Measurements from ENCODE around the gene WWC2. TPM values are rescaled to one million over a fixed set of nuclear protein-coding genes. Genes with fewer than 3 reads are reported as not detected.

Gene WWC2
- total RNA-seq, 1 experiment from 2014 or later, result 82.8 TPM

DNA sequence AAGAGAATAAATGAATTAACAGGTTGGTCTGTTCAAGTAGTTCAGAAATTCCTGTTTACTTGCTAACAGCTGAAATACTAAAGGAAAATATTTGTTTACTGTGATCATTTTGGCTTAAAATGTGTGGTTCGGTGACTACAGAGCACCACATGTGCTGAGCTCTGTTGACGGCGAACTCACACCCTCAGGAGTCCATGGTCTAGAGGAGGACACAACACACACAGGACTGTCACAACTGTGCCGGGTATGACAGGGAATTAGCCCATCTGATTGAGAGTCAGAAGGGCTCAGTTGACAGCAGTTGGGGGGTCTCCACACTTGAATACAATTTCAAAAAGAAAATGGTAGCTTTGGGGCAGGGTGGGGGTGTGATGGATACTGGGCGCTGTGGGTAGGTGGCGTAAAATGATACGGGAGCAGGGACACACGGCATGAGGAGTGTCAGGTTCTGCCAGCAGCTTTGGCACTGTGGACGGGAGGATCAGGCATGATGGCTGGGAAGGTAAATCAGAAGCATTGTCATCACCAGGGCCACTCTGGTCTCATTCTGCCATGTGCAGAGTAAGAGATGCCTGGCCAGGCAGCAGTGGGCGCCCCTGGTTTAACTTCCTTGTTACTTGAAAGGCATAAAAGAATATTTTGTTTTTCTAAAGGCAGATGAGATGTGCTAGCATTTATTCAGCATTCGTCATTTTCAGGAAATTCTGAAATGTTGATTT is 187.7 kb downstream of the WWC2 start:
- DNase-seq (ENCODE audit: low spot score), result no peak
- POLR2A ChIA-PET (ENCODE audit: low non-redundant PET), result no interaction called here
- Histone ChIP-seq H3K9me3 (ENCODE audit: low read depth, low read length, poor library complexity, severe bottlenecking) (no peaks in the 10 kb centered on the region), H3K4me1 (ENCODE audit: insufficient read depth, low read length, poor library complexity, severe bottlenecking) (no peaks in the 10 kb centered on the region), H3K27me3 (replicated peaks; ENCODE audit: insufficient read depth, low read depth, low read length, poor library complexity) (no peaks in the 10 kb centered on the region), H3K27ac (ENCODE audit: low read depth, low read length, poor library complexity, severe bottlenecking) (no peak overlapping the region), H3K4me3 (ENCODE audit: low read depth, low read length, poor library complexity, severe bottlenecking) (no peak overlapping the region), H3K36me3 (ENCODE audit: insufficient read depth, low read length, poor library complexity, severe bottlenecking) (peaks cover 77% of the 10 kb centered on the region)
- intact Hi-C loops (cut with micrococcal nuclease; ENCODE audit: unreplicated experiment), result no loop called here
- CTCF ChIA-PET, result no interaction called here
- BruUV-seq (replicated peaks), result no TSS peak
- TF ChIP-seq, protein P1, sequence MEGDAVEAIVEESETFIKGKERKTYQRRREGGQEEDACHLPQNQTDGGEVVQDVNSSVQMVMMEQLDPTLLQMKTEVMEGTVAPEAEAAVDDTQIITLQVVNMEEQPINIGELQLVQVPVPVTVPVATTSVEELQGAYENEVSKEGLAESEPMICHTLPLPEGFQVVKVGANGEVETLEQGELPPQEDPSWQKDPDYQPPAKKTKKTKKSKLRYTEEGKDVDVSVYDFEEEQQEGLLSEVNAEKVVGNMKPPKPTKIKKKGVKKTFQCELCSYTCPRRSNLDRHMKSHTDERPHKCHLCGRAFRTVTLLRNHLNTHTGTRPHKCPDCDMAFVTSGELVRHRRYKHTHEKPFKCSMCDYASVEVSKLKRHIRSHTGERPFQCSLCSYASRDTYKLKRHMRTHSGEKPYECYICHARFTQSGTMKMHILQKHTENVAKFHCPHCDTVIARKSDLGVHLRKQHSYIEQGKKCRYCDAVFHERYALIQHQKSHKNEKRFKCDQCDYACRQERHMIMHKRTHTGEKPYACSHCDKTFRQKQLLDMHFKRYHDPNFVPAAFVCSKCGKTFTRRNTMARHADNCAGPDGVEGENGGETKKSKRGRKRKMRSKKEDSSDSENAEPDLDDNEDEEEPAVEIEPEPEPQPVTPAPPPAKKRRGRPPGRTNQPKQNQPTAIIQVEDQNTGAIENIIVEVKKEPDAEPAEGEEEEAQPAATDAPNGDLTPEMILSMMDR (conservative IDR thresholded peaks at IDR 0.05; ENCODE audit: low read depth, low read length), result no peak
- no peak for TF ChIP-seq EZH2 (IDR thresholded peaks at IDR 0.05; ENCODE audit: borderline replicate concordance, low read depth, low read length, poor library complexity, severe bottlenecking)

DNA sequence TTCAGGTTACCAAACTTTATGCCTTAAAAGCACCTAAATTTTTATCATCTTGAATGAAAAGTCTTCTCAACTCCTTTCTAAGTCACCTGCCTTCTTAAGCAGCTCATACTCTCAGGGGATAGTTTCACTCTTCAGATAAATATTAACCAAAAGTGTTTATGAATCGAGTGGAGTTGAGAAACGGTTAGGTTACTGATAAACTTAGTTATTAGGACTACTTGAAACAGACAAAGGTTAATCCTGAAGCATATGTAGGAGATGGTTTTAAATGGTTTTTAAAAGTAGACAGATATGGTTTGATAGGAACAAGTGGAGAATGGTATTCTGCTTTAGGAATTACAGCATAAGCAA is 188.2 kb downstream of the WWC2 start:
- ChIA-PET POLR2A (ENCODE audit: low non-redundant PET) (no interaction called here), CTCF (no interaction called here)
- no peak for DNase-seq (ENCODE audit: low spot score)
- no peaks in the 10 kb centered on the region for H3K27me3 ChIP-seq (replicated peaks; ENCODE audit: insufficient read depth, low read depth, low read length, poor library complexity)
- H3K4me3 ChIP-seq (ENCODE audit: low read depth, low read length, poor library complexity, severe bottlenecking), result no peak overlapping the region
- TF ChIP-seq, protein P1 (conservative IDR thresholded peaks at IDR 0.05; ENCODE audit: low read depth, low read length), result no peak
- no peak for TF ChIP-seq EZH2 (IDR thresholded peaks at IDR 0.05; ENCODE audit: borderline replicate concordance, low read depth, low read length, poor library complexity, severe bottlenecking)
- intact Hi-C loops (cut with micrococcal nuclease; ENCODE audit: unreplicated experiment), result no loop called here
- no peak overlapping the region for H3K27ac ChIP-seq (ENCODE audit: low read depth, low read length, poor library complexity, severe bottlenecking)
- H3K9me3 ChIP-seq (ENCODE audit: low read depth, low read length, poor library complexity, severe bottlenecking), result no peaks in the 10 kb centered on the region
- no peaks in the 10 kb centered on the region for H3K4me1 ChIP-seq (ENCODE audit: insufficient read depth, low read length, poor library complexity, severe bottlenecking)
- H3K36me3 ChIP-seq (ENCODE audit: insufficient read depth, low read length, poor library complexity, severe bottlenecking), result peaks cover 72% of the 10 kb centered on the region
- BruUV-seq (replicated peaks), result no TSS peak

DNA sequence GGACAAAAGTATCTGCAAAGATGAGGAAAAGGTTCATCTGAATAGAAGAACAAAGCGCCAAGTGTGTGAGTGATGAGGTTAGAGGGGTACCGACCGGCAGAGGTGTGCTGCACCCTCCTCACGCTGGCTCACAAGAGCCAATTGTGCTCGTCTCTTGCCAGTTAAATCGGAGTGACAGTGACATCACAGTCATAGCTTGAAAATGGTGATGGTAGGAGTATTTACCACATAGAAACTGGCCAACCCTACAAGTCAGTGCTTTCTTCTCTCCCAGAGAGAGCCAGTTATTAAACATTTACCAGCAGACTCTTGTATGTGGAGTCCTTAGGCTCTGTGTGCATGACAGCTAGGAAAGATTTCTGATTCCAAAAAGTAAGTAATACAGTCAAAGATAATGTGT is 188.6 kb downstream of the WWC2 start:
- no peak for DNase-seq (ENCODE audit: low spot score)
- ChIA-PET POLR2A (ENCODE audit: low non-redundant PET) (no interaction called here), CTCF (no interaction called here)
- H3K27ac ChIP-seq (ENCODE audit: low read depth, low read length, poor library complexity, severe bottlenecking), result no peak overlapping the region
- H3K4me1 ChIP-seq (ENCODE audit: insufficient read depth, low read length, poor library complexity, severe bottlenecking), result no peaks in the 10 kb centered on the region
- no peaks in the 10 kb centered on the region for H3K27me3 ChIP-seq (replicated peaks; ENCODE audit: insufficient read depth, low read depth, low read length, poor library complexity)
- no TSS peak for BruUV-seq (replicated peaks)
- intact Hi-C loops (cut with micrococcal nuclease; ENCODE audit: unreplicated experiment), result no loop called here
- no peak overlapping the region for H3K4me3 ChIP-seq (ENCODE audit: low read depth, low read length, poor library complexity, severe bottlenecking)
- H3K36me3 ChIP-seq (ENCODE audit: insufficient read depth, low read length, poor library complexity, severe bottlenecking), result peaks cover 68% of the 10 kb centered on the region
- TF ChIP-seq, protein P1 (conservative IDR thresholded peaks at IDR 0.05; ENCODE audit: low read depth, low read length), result no peak
- TF ChIP-seq EZH2 (IDR thresholded peaks at IDR 0.05; ENCODE audit: borderline replicate concordance, low read depth, low read length, poor library complexity, severe bottlenecking), result no peak
- H3K9me3 ChIP-seq (ENCODE audit: low read depth, low read length, poor library complexity, severe bottlenecking), result no peaks in the 10 kb centered on the region
